Activated effector memory CD4-positive, alpha-beta T cell treated with Interleukin-2 at 50 U/mL for 16 hours (primary cell): ENCODE measurements around the gene KIF24.
"Not testable (repeated sequence)": the region's sequence is repeated elsewhere in the genome, so short reads cannot be mapped to it uniquely, and the experiment has no call there.

Source experiments
- DNase-seq: peaks from one replicate; pipeline ENCODE4 v3.0.0-alpha.2; 2020

The KIF24 gene

DNA sequence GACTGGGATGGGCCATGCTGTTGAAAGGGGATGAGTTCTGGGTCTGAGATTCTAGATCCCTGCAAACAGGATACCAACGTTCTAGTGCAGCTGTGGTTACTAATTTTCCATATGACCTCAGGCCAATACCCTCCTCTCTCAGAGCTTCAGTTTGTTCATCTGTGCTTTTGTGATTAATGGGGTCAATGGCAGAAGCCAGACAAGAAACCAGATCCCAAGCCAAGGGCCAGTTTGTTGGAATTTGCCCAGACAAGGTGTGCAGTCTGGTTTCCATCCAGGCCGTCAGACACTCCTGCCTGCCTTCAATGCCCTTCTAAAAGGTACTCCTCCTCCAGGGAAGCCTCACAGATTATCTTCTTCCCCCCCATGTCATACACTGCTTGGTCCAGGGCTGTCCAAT, 36.2 kb upstream of the KIF24 start:
- no peak for DNase-seq

DNA sequence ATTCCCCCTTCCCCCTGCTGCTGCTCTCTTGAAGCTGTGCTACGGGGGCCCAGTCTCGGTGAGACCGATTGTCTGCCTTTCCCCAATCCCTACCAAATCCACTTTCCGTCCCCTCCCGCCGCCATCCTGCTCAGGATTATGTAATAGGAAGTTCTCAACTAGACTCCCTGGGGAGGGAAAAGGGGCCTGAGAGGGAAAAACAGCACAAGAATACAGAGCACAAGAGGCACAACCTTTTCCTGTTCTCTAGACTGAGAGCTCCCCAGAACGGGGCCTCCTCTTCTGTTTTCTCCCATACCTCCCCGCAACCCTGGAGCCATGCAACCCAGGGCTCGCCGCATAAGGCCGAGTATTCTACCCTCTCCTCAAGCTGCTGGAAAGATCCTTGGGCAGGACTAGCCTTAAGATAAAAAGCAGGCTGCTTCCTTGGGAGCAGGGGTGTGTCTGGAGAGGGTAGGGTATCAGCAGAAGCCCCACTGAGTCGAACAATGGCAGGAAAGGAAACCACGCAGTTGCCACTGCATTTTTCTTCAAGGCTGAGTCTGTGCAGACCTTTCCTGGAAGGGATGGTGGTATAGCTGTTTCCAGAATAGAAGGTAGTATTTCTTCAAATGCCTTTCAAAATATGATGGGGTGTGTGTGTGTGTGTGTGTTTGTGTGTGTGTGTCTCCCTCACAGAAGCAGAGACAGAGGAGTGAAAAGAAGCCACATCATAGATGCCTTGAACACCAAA, 34.7 kb upstream of the KIF24 start:
- DNase-seq, result no peak

DNA sequence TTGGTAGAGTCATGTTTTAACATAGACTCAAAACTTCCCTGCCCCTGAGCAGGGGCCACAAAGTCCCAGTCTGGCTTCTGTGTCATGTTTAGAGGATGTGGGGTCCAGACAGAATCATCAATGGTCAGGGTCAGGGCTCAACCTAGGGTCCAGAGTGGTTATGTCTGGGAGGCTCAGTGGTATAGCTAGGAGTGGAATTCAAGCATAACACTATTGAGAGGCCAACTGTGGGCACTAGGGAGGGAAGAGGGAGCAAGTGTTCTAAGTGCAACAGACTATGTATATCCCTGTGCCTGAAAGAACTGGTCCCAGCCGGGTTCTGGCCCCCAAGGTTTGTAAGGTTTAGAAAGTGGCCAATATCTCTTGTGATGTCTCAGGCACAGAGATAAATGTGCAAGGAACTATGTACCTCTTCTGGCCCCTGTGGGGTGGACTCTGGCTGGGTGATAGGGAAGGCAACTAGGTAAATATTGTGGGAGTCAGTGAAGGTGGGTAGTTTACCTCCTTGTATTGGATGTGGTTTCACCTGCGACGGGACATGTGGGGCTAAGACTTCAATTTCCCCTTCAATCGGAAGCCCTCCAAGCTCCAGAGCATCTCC, 33.6 kb upstream of the KIF24 start:
- DNase-seq, result no peak

DNA sequence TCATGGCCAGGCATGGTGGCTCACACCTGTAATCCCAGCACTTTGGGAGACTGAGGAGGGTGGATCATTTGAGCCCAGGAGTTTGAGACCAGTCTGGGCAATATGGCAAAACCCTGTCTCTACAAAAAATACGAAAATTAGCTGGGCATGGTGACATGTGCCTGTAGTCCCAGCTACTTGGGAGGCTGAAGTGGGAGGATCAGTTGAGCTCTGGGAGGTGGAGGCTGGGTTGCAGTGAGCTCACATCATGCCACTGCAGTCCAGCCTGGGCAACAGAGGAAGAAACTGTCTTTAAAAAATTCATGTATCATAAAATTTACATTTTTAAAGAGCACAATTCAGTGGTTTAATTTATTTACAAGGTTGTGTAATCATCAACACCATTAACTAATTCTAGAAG, 23.9 kb upstream of the KIF24 start:
- DNase-seq, result not testable (repeated sequence)

DNA sequence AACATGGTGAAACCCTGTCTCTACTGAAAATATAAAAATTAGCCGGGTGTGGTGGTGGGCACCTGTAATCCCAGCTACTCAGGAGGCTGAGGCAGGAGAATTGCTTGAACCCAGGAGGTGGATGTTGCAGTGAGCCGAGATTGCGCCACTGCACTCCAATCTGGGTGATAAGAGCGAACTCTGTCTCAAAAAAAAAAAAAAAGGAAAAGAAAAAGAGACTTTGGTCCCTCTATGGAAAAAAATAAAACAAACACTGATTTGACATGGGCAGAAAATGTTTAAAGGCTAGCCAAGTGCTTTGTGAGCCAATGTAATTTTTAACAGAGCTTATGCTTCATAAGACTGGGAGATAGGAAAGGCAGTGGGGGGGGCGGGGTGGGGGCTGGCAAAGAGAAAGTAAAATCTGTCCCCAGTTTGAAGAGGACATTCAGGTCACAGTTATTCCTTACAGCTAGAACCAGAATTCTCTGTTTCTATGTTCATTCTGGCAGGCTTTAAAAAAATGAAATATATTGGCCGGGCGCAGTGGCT, 23.1 kb upstream of the KIF24 start:
- DNase-seq, result not testable (repeated sequence)

- DNase-seq, result no peak
These were observed 20.3 kb upstream of the KIF24 start for GRCh38 chr9:34349324-34349723.

- DNase-seq, result no peak
These were observed 18.7 kb upstream of the KIF24 start for GRCh38 chr9:34347800-34348158.

- no peak for DNase-seq
These were observed 18.1 kb upstream of the KIF24 start for GRCh38 chr9:34346873-34347799.

GRCh38 chr9:34343605-34344004, 14.5 kb upstream of the KIF24 start:
- DNase-seq, result no peak

GRCh38 chr9:34343090-34343489, 14.0 kb upstream of the KIF24 start:
- DNase-seq, result no peak

DNA sequence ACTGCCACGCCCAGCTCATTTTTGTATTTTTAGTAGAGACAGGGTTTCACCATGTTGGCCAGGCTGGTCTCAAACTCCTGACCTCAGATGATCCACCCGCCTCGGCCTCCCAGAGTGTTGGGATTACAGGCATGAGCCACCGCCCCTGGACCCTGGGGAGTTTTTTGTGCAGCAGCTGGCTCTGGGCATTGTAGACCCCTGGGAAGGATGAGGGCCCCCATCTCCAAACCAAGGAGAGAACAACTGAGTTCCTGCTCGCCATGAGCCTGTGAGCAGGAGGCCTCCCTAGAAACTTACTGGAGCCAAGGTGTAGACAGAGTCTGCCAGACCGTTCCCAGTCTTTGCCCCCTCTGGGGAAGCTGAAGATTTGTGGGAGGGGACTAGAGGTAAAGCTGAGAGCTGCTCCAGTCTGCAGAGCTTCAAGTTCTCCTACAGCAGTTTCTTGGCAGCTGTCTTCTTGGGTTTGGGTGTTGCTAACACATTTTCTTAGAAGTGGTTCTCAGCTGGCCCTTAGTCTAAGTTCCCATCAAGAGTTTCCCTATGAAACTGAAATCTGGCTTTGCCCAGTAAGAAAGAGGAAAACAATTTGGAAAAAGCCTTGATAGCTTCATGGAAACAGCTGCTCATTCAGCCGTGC, 12.7 kb upstream of the KIF24 start:
- DNase-seq, result no peak

- no peak for DNase-seq
These were observed 9.8 kb upstream of the KIF24 start for GRCh38 chr9:34338665-34339385.

GRCh38 chr9:34338079-34338478, 9.0 kb upstream of the KIF24 start:
- not testable (repeated sequence) for DNase-seq

DNA sequence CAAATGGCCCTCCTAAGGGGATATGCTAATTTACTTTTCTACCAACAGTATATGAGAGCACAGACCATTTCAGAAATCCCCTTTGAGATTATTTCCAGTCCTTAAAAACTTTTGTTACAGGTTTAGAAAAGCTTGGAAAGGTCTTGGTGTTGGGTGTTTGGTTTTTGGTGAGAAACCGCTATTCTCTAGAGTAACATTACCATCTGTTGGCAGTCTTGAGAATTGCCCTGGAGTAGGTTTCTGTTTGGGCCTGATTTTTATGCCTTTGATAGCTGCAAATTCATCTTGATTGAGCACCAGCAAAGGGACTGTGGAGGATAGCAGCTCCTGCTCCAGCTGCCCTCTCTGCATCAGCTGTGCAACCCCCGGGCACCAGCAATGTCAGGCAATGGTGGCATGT, 8.3 kb upstream of the KIF24 start:
- DNase-seq, result no peak

DNA sequence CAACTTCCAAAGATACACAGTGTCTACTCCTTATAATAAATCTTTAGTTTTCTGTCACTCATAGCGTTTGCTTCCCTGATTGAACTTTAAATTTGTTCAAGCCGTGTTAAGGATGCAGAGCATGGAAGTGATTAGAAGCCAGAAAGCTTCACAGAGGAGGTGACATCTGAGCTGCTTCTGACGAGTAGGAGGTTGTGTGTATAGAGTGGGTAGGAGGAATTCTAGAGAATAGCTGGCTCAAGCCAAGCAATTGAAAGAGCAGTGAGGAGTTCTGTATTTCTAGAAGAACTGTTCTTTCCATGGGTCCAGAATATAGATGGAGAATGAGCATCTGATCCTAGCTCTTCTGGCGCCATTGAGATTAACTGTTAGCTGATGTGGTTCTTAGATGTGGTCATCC, 6.3 kb upstream of the KIF24 start:
- no peak for DNase-seq

DNA sequence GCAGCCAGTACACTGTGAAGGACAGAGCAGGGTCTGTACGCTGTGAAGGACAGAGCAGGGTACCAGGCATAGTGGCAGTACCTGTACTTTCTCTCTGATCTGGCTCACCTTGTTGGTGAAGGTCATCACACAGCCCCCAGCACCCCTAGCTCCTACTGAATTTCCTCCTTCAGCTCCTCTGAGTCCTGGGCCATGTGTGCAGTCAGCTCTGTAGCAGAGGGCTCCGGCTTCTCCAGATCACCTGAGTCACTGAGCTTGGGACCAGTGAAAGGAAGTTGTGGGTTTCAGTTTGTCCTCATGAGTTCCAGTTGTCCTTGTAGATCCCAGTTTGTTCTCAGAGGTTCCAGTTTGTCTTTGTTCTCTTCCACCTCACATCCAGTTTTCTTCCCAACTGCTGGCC, 5.8 kb upstream of the KIF24 start:
- DNase-seq, result no peak

DNA sequence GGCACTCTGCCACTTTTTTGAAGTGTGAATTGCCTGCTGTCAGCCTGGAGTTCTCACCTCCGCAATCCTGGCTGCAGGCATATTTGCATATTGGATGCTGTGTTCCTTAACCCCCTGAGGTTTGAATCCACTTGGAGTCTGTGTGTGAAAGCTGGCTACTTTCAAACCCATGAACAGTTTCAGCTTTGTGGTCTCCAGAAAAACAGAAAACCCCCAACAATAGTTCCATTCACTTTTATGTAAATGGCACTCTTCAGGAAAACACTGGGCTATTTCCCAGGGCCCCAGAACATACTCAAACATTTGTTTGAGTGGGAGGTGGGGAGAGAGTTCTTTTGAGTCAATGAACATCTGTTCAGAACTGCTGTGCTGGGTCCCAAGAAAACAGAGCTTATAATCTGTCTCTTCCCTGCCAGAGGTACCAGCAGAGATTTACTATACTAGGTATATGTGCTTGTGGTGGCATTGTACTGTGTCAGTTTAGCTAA, 5.3 kb upstream of the KIF24 start:
- no peak for DNase-seq

DNA sequence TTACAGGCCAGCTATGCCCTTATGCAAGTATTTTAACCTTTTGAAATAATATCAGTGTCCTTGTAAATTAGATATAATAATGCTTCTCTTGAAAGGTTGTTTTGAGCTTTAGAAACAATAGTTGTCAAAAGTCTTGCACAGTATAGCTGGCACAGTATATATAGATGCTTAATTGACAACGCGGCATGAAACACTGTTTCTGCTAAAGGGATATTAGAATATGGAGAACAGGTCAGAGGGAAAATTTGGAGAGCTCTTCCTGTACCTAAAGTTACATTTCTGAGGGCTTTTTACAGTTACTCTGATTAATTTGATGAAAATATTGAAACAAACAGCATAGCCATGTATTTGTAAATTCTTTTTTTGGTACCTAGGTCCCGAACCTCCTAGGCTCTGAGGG, 4.8 kb upstream of the KIF24 start:
- no peak for DNase-seq

GRCh38 chr9:34332076-34332964, 3.3 kb upstream of the KIF24 start:
- no peak for DNase-seq

- no peak for DNase-seq
These were observed 2.1 kb upstream of the KIF24 start for GRCh38 chr9:34331196-34331595.

DNA sequence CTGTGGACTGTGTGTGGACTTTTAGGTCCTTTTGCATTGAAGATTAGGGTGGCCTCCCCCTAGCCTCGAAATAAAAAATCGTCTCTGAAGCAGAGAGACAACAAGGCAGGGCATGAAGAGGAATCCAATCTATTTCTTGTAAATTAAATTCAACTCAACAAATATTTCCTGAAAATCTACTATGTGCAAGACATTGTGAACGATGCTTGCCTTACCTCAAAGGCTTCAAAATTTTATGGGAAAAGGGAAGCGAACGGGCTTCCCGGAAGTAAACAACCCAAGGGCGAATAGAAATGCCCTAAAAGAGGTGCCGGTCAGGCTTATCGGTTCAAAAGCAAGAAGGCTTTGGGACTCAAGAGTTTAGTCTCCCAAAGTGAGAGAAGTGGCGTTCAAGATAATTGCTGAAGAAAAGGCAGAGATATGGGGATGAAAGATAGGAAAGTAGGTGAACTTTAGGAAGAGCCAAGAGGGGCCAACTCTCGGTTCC, 525 bp downstream of the KIF24 start:
- DNase-seq, result no peak
